ENCODE measurements around the gene BASP1. TPM values are rescaled to one million over a fixed set of nuclear protein-coding genes. Genes with fewer than 3 reads are reported as not detected.

Gene BASP1
- total and polyA plus RNA-seq, 10 of the 15 experiments (the other 5 are each of a cell fraction or from before 2014, with no cell fraction given): 27.3 to 190 (median 102) TPM

DNA sequence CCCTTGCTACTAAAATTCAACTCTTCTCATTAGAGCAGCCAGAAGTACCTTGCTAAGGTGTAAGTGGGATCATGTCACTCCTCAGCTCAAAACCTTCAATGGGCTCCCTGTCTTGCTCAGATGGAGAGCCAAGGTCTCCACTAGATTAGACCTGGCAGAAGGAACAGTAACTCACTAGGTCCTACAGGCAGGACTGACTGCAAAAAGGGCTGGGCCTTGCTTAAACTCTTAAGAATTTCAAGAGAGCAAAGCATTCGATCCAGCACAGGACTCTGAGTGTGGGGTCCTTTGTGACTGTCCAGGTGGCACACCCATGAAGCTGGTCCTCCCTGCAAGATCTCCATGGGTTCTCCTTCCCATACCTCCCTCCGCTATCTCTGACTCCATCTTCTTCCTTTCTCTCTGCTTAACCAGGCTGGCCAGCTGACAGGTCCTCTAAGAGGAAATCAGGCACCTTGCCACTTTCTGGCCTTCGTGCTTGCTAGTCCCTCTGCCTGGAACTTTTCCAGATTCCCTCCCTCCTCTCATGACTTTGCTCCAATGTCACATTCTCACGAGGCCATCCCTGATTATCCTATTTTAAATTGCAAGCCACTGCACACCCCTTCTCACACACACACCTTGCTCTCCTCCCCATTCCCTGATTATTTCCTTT, 70.2 kb downstream of the BASP1 start (continued):
- TF ChIP-seq, protein P1, sequence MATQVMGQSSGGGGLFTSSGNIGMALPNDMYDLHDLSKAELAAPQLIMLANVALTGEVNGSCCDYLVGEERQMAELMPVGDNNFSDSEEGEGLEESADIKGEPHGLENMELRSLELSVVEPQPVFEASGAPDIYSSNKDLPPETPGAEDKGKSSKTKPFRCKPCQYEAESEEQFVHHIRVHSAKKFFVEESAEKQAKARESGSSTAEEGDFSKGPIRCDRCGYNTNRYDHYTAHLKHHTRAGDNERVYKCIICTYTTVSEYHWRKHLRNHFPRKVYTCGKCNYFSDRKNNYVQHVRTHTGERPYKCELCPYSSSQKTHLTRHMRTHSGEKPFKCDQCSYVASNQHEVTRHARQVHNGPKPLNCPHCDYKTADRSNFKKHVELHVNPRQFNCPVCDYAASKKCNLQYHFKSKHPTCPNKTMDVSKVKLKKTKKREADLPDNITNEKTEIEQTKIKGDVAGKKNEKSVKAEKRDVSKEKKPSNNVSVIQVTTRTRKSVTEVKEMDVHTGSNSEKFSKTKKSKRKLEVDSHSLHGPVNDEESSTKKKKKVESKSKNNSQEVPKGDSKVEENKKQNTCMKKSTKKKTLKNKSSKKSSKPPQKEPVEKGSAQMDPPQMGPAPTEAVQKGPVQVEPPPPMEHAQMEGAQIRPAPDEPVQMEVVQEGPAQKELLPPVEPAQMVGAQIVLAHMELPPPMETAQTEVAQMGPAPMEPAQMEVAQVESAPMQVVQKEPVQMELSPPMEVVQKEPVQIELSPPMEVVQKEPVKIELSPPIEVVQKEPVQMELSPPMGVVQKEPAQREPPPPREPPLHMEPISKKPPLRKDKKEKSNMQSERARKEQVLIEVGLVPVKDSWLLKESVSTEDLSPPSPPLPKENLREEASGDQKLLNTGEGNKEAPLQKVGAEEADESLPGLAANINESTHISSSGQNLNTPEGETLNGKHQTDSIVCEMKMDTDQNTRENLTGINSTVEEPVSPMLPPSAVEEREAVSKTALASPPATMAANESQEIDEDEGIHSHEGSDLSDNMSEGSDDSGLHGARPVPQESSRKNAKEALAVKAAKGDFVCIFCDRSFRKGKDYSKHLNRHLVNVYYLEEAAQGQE (IDR thresholded peaks at IDR 0.05; ENCODE audit: low read depth, low read length): no peak
- TF ChIP-seq, protein P2, sequence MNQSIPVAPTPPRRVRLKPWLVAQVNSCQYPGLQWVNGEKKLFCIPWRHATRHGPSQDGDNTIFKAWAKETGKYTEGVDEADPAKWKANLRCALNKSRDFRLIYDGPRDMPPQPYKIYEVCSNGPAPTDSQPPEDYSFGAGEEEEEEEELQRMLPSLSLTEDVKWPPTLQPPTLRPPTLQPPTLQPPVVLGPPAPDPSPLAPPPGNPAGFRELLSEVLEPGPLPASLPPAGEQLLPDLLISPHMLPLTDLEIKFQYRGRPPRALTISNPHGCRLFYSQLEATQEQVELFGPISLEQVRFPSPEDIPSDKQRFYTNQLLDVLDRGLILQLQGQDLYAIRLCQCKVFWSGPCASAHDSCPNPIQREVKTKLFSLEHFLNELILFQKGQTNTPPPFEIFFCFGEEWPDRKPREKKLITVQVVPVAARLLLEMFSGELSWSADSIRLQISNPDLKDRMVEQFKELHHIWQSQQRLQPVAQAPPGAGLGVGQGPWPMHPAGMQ (IDR thresholded peaks at IDR 0.05; ENCODE audit: borderline replicate concordance): no peak
- no peak for TF ChIP-seq BACH1 (IDR thresholded peaks at IDR 0.05; ENCODE audit: borderline replicate concordance)
- no peak for TF ChIP-seq ATF7 (IDR thresholded peaks at IDR 0.05; ENCODE audit: low read depth)
- TF ChIP-seq TCF7 (IDR thresholded peaks at IDR 0.05; ENCODE audit: borderline replicate concordance): no peak
- no peak for TF ChIP-seq MYC (IDR thresholded peaks at IDR 0.05; ENCODE audit: insufficient read depth, insufficient read length, insufficient replicate concordance, low read length, severe bottlenecking)

DNA sequence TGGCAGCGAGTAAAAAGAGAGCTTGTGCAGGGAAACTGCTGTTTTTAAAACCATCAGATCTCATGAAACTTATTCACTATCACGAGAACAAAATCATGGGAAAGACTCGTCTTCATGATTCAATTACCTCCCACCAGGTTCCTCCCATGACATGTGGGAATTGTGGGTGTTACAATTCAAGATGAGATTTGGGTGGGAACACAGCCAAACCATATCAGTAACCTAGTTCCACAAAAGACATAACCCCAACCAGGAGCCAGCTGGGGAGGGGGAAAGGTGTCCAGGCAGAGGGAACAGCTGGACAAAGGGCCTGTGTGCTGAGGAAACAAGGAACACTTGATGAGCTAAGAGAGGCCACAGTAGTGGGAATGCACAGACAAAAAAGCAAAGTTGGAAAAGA, 71.1 kb downstream of the BASP1 start:
- Histone ChIP-seq H3K79me2 (ENCODE audit: control insufficient read depth, insufficient read depth, low read length) (no peaks in the 10 kb centered on the region), H2AFZ (ENCODE audit: control insufficient read depth, low read depth, low read length) (no peak overlapping the region), H3K9ac (ENCODE audit: control insufficient read depth, insufficient read depth, low read length) (no peak overlapping the region), H3K4me1 (ENCODE audit: control insufficient read depth, insufficient read depth, low read length) (no peaks in the 10 kb centered on the region), H3K27me3 (replicated peaks in 1 of 2; ENCODE audit: control insufficient read depth in 2 of 2, insufficient read depth in 2 of 2, low read length in 1 of 2) (no peaks in the 10 kb centered on the region), H4K20me1 (ENCODE audit: control insufficient read depth, insufficient read depth) (no peaks in the 10 kb centered on the region), H3K27ac (ENCODE audit: control insufficient read depth, insufficient read depth) (no peak overlapping the region), H3K4me2 (ENCODE audit: control insufficient read depth, insufficient read depth) (no peak overlapping the region), H3K36me3 (ENCODE audit: control insufficient read depth in 2 of 2, insufficient read depth in 2 of 2, low read length in 1 of 2) (no peaks in the 10 kb centered on the region), H3K9me3 (replicated peaks; ENCODE audit: control insufficient read depth, insufficient read depth, low read length) (peaks cover 2% of the 10 kb centered on the region; the same call in 1 of the 3 replicates), H3K4me3 (no peak overlapping the region)
- ChIA-PET RAD21 (ENCODE audit: unreplicated experiment) (interaction anchor here (0.9 kb wide), 1 partner anchor 9 kb away, joined by 3 read pairs; no protein-coding TSS in a partner anchor), CTCF (no interaction called here), SMC1A (ENCODE audit: uncharacterized antibody, unreplicated experiment) (no interaction called here), POLR2A (no interaction called here)
- WGBS (ENCODE audit: insufficient coverage, insufficient replicate concordance, low lambda C conversion rate, missing lambda C conversion rate): 52% methylated on average over 3 of the region's 3 CpGs
- TF ChIP-seq TCF3 (IDR thresholded peaks at IDR 0.05; ENCODE audit: borderline replicate concordance, insufficient read depth, low read depth, low read length) (no peak), MYC (IDR thresholded peaks at IDR 0.05; ENCODE audit: insufficient read depth, insufficient read length, insufficient replicate concordance, low read length, severe bottlenecking) (no peak), SMARCA5 (IDR thresholded peaks at IDR 0.05) (no peak), YBX1 (IDR thresholded peaks at IDR 0.05) (no peak), HDGF (IDR thresholded peaks at IDR 0.05) (no peak), HDAC2 (IDR thresholded peaks at IDR 0.05) (no peak), SP1 (IDR thresholded peaks at IDR 0.05; ENCODE audit: low read depth, low read length) (no peak), FOXK2 (IDR thresholded peaks at IDR 0.05) (no peak), CBX3 (IDR thresholded peaks at IDR 0.05; ENCODE audit: borderline replicate concordance, low read depth) (no peak)
- TF ChIP-seq, protein P3, sequence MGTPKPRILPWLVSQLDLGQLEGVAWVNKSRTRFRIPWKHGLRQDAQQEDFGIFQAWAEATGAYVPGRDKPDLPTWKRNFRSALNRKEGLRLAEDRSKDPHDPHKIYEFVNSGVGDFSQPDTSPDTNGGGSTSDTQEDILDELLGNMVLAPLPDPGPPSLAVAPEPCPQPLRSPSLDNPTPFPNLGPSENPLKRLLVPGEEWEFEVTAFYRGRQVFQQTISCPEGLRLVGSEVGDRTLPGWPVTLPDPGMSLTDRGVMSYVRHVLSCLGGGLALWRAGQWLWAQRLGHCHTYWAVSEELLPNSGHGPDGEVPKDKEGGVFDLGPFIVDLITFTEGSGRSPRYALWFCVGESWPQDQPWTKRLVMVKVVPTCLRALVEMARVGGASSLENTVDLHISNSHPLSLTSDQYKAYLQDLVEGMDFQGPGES (IDR thresholded peaks at IDR 0.05): no peak
- no peak for FAIRE-seq
- no peak for ATAC-seq
- in situ Hi-C loops (cut with MboI) (no loop called here), intact Hi-C loops (cut with micrococcal nuclease; ENCODE audit: unreplicated experiment) (no loop called here)
- no peak for DNase-seq (ENCODE audit: low read depth, low spot score)
- BruUV-seq (replicated peaks): no TSS peak
